ENCODE data around the gene DST.

The DST gene

GRCh38 chr6:56642366-56643261 lies at the start of gene DST:
DST (minus strand) TSS chr6:56642889.
- no peak for DNase-seq

DNA sequence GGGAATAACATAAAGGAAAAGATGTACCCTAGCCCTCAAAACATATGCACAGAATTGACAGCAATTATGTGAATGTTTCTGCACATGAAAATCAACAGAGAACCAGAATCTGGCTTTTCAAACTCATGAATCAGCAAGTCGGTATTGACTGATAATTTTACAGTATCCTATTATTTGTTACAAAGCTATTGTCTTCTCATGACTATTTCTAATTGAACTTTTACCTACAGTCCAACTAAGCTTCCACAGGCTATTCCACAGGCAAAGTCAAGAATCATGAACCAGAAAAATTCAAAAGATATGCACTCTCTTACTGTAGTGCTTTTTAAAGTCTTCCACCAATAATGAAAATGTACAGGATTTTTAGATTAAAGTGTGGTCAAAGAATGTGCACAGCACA lies 49.1 kb upstream of the DST start:
- no peak for DNase-seq

DNA sequence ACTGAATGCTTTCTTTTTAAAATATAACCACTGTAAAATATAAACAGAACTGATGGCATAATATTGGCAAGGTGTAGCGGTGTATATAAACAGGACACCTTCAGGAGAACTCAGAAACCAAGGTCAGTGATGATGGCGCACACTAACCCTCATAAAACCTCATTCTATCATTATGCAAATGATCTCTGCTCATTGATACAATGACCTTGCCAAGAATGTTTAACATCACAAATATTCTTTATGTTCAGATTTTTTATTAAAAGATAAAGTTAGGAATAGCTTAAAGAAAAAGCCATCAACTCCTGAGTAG lies 48.6 kb upstream of the DST start:
- DNase-seq, result no peak

- DNase-seq, result no peak
Observed at GRCh38 chr6:56690519-56691285, 48.0 kb upstream of the DST start.

- no peak for DNase-seq
Observed at GRCh38 chr6:56689663-56690062, 47.0 kb upstream of the DST start.

GRCh38 chr6:56689114-56689513 lies 46.4 kb upstream of the DST start:
- no peak for DNase-seq

DNA sequence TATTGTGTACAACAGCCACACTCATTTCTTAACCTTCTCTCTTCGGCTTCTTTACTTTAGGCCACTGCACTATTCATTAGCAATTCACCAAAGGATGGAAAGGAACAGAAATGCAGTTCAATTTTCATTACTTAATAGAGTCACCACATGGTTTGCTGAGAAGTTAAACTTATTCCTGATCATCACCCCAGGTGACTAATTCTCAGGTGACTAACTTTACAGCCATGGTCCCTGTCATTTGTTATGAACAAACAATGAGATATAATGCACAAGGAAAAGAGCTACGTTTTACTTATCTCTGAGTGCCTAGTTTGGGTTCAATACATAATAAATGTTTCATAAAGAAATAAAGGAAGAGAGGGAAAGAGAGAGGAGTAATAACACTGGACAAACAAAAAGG lies 45.8 kb upstream of the DST start:
- DNase-seq, result no peak

DNA sequence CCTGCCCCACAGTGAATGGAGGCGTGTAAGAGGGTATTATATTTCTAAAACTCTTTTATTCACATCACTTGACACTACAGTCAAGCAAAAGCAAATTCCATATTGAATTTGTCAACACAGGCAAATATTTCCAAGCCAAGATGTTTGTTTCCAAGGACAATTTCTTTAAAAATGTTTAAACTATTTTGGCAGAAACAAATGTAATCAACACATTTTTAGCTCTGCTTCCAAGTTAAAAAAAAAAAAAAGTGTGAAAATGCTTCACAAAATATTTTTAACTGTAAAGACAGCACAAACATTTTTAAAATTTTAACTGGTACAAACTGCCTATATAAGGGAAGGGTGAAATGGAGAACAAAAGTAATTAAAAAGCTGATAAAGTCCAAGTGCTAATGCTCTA lies 44.9 kb upstream of the DST start:
- DNase-seq, result no peak

DNA sequence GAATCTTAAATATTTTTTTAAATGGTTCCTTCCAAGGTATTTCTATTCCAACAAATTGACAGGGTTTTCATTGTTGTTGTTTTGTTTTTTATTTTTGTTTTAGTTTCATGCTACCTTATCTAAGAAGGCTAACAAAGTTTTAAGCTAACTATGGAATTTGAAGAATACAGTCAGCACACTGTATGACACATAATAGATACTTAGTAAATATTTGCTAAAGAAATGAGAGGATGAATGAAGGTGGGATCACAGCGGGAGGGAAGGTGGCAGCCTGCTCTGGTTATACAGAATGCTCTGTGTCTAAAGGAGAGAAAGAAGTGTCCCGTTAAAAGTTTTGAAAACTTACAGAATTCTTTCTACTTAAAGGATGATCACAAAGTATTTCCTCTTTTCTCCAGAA lies 43.7 kb upstream of the DST start:
- no peak for DNase-seq

DNA sequence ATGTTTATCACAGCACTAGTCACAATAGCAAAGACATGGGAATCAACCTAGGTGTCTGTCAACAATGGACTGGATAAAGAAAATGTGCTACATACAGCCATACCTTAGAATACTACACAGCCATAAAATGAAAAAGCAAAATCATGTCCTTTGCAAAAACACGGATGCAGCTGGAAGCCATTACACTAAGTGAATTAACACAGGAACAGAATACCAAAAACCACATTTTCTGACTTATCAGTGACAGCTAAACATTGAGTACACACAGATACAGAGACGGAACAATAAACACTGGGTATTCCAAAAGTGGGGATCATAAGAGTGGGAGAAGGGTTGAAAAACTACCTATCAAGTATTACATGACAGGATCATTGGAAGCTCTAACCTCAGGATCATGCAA lies 43.3 kb upstream of the DST start:
- DNase-seq, result no peak

- DNase-seq, result no peak
Observed at GRCh38 chr6:56685102-56685733, 42.5 kb upstream of the DST start.

- DNase-seq, result no peak
Observed at GRCh38 chr6:56684342-56685101, 41.8 kb upstream of the DST start.

- DNase-seq, result no peak
Observed at GRCh38 chr6:56683882-56684281, 41.2 kb upstream of the DST start.

DNA sequence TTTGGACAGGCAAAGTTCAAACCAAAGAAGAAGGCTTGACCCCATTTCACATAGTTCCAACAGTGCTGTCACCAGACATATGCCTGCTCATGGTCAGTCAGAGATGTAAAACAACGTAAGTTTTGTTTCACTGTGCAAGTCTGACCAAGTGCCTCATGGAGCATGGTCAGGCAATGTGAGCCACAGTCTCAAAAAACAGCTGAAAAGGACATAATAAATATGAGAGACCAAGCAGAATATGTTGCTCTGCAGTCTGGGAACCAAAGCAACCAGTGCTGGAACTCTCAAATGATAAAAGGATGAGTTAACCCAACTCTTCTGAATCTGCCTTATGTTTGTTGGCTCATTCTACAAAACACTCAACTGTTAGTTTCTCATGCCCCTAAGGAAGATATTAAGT lies 39.9 kb upstream of the DST start:
- DNase-seq, result no peak

- no peak for DNase-seq
Observed at GRCh38 chr6:56677559-56677958, 34.9 kb upstream of the DST start.

DNA sequence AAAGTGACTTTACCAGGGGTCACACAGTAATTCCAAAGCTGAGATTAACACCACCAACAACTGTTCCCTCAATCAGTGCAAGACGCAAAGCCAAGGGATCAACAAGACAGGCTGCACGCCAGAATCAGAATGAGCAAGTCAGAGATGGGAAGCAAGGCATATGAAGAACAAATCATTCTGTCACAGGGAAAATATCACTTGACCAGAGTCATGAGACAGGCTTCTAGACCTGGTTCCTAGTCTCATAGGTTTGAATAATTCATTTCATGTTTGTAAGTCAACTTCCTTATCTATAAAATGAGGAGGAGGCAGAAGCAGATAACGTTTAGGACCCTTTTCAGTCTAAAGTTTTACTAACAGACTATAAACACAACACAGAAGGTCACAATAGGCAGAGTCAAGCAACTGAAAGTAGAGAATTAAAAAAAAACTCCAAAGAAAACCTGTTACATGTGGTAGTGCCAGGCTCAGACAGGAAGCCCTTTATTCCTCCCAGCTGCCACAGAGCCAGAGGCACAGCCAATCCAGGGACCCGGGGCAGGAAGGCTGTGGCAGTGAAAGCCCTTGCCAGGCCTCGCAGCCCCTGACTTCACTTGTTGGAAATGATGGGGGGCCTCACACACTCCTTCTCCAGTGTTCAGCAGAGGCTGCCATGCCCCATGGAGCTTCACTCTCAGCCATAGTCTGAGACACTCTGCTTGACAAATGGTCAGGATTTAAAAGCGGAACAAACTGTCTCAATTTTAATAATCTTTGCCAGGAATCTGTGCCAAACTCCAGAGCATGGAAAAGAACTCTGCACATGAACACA lies 29.2 kb upstream of the DST start:
- DNase-seq, result no peak

- DNase-seq, result no peak
Observed at GRCh38 chr6:56671160-56671559, 28.5 kb upstream of the DST start.

- DNase-seq, result no peak
Observed at GRCh38 chr6:56669041-56669440, 26.4 kb upstream of the DST start.

DNA sequence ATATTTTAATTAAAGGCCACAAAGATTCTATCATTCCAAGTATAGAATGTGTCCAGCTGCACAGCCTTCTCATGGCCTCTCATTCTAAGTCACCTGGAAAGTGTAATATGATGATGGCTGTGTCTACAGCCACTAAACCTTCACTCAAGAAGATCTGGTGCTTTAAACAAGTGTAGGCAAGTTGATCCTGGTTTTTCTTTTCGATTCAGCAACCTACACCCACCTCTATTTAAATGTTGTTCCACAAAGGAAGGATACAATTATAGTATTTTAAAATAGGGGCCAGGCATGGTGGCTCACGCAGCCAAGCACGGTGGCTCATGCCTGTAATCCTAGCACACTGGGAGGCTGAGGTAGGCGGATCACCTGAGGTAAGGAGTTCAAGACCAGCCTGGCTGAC lies 25.5 kb upstream of the DST start:
- no peak for DNase-seq

GRCh38 chr6:56667336-56667735 lies 24.6 kb upstream of the DST start:
- no peak for DNase-seq

GRCh38 chr6:56664029-56664428 lies 21.3 kb upstream of the DST start:
- DNase-seq, result no peak

GRCh38 chr6:56663344-56663743 lies 20.7 kb upstream of the DST start:
- DNase-seq, result no peak
